Ovary (tissue), 9 donors: ENCODE data around the gene PDE6H. TPM values are rescaled to one million over a fixed set of nuclear protein-coding genes. Genes with fewer than 3 reads are reported as not detected.

Source experiments
- DNase-seq, 5 donors: peaks; one replicate each; pipeline ENCODE4 v3.0.0-alpha.2; 2019 to 2020
- H3K27ac ChIP-seq, 2 donors: fragments of 200-600 bp; one replicate each; pipeline versions ENCODE4 v1.5.1 to v1.8.0; 2019 to 2022
- H3K27me3 ChIP-seq: fragments of 200-600 bp; one replicate; pipeline ENCODE4 v1.8.0; 2022
- H3K36me3 ChIP-seq: fragments of 200-600 bp; sonication (generic); one replicate; pipeline ENCODE4 v1.5.1; 2019
- H3K4me1 ChIP-seq: one replicate; pipeline ENCODE4 v1.8.1; 2013; ENCODE audit warnings: mild to moderate bottlenecking, moderate library complexity; ENCODE audit not compliant: insufficient read depth
- H3K4me3 ChIP-seq: fragments of 200-600 bp; sonication (generic); one replicate; pipeline ENCODE4 v1.5.1; 2017
- H3K9me3 ChIP-seq, 2 donors: fragments of 200-600 bp in 1 of 2; sonication (generic) in 1 of 2; one replicate each; pipeline versions ENCODE4 v1.5.1 to v1.8.1; 2013 to 2019; ENCODE audit warnings: mild to moderate bottlenecking in 1 of 2, moderate library complexity in 1 of 2
- EP300 ChIP-seq: sonication (generic); formaldehyde crosslinking; IDR thresholded peaks from one replicate; pipeline ENCODE4 v1.6.1; 2017; ENCODE audit warnings: antibody characterized with exemption
- POLR2A ChIP-seq: fragments of 450-650 bp; IDR thresholded peaks from one replicate; pipeline ENCODE4 v1.6.1; 2017; ENCODE audit warnings: antibody characterized with exemption, mild to moderate bottlenecking, moderate library complexity
- WGBS, 3 donors: extraction: QIAGEN DNeasy Blood & Tissue Kit in 1 of 3; methylation state at CpG; one replicate each; pipeline versions ENCODE4 v1.1.5 to v1.1.7; 2013 to 2017; 5-methylcytosine and 5-hydroxymethylcytosine counted together
- intact Hi-C, 4 donors: fragments of 100-400 bp; cut with DNase I; formaldehyde crosslinking; loops; one replicate each; pipeline versions ENCODE4 v1.11.0 to v1.15.1; 2022 to 2023
- polyA plus RNA-seq, 2 donors: library from polyadenylated mRNA; stranded (reverse); fragments of 200-250 nt in 1 of 2; fragments of 350-450 nt in 1 of 2; fragmentation: Illumina TruSeq in 1 of 2; extraction: RNeasy Lipid Tissue Mini Kit (QIAGEN cat#74804) in 1 of 2; gene quantifications; one replicate each; pipeline ENCODE4 v1.2.3, GENCODE V29; 2013 to 2014
- total RNA-seq, 7 donors: library from RNA; depleted of rRNA in 2 of 7; stranded (reverse); fragments of >200 nt in 2 of 7; fragmentation: NEBNext Ultra II Directional in 3 of 7; extraction: Animal tissue kit (Norgen Biotek cat#: 25700) in 3 of 7; gene quantifications; one replicate each; pipeline versions ENCODE4 v1.1.0 to v1.2.4, GENCODE V29; 2016 to 2023
- TF ChIP-seq, protein P1 (sequence below), 3 donors: fragments of 450-650 bp in 2 of 3; fragments of 200-600 bp in 1 of 3; IDR thresholded peaks; one replicate each; pipeline versions ENCODE4 v1.5.1 to v1.8.0; 2016 to 2022; ENCODE audit warnings: antibody characterized with exemption in 3 of 3, mild to moderate bottlenecking in 1 of 3
- donor health status: DM: no; HTN: no; CAD: no; lungs with moderate emphysema.
- donor health status: DM: no; HTN: no; CAD: no.
- donor health status: Bipolar disorder and iron deficiency.
- donor health status: DM: yes; HTN: yes; CAD: no.
- donor health status: DM: no; HTN: no; CAD: no.
- donor health status: DM: yes; HTN: yes; CAD: no.

The PDE6H gene
- total and polyA plus RNA-seq, 9 donors: not detected

DNA sequence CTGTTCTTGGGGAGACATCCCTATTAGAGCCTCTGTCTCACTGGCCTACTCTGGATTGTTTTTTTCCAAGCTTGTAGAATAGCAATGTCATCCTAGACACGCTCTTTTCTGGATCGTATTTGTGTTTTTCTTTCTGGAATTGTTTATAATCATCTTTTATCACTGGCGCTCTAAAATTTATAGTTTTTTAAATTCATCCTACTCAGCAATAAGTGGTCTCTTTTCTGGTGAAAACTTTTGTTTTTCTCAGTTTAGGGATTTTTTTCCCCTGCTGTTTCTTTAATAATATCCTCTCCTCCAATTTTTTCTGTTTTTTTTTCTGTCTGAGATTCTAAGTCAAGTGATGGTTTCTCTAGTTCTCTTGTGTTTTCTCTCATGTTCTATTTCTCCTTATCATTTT lies 25.2 kb downstream of the PDE6H start:
- WGBS, 3 donors: 14 to 25% (median 23%) methylated on average over 3 of the region's 3 CpGs
- intact Hi-C loops: loop anchor here in 3 of 4 donors (5.0 kb wide), 2 partner anchors 151 to 224 kb away; partner anchors contain the start of gene RERG (in 1 of the 3)

DNA sequence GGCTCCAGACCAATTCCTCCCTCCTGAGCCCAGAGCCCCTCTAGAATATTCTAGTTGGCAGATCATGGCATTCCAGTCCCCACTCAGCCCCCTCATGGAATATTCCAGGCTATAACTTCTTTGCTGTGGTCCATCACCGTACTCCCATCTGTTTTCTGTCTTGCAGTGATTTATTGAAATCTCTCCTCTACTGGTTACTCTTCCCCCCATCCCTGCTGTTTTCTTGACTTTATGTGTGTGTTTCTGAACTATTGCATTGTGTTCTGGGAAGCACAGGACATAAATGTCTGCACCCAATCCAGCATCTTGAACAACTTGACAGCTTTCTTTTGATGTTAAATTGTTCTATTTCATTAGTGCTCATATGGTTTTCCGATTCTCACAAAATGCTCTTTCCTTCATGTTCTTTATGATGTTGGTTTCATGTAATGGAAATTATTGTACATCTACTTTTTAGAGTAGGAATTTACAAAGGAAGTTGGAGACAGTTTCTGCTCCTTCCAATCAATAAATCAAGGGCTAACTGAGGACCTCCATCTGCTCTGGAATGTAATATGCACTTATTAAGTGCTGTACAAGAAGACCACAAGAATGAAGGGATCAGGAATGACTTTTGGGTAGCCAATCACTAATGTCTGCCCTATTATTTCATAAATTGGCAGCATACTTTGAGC lies 26.3 kb downstream of the PDE6H start:
- TF ChIP-seq POLR2A: no peak
- TF ChIP-seq, protein P1, sequence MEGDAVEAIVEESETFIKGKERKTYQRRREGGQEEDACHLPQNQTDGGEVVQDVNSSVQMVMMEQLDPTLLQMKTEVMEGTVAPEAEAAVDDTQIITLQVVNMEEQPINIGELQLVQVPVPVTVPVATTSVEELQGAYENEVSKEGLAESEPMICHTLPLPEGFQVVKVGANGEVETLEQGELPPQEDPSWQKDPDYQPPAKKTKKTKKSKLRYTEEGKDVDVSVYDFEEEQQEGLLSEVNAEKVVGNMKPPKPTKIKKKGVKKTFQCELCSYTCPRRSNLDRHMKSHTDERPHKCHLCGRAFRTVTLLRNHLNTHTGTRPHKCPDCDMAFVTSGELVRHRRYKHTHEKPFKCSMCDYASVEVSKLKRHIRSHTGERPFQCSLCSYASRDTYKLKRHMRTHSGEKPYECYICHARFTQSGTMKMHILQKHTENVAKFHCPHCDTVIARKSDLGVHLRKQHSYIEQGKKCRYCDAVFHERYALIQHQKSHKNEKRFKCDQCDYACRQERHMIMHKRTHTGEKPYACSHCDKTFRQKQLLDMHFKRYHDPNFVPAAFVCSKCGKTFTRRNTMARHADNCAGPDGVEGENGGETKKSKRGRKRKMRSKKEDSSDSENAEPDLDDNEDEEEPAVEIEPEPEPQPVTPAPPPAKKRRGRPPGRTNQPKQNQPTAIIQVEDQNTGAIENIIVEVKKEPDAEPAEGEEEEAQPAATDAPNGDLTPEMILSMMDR (IDR thresholded peaks at IDR 0.05): no peak
- no peak for TF ChIP-seq EP300
- peaks cover 3% of the 10 kb centered on the region for H3K4me1 ChIP-seq
- DNase-seq: no peak
- no peaks in the 10 kb centered on the region for H3K9me3 ChIP-seq
- WGBS, 3 donors: 39 to 71% (median 63%) methylated on average over 2 of the region's 2 CpGs
- H3K27me3 ChIP-seq: no peaks in the 10 kb centered on the region
- no peak overlapping the region for H3K4me3 ChIP-seq
- intact Hi-C loops: loop anchor here in 3 of 4 donors (5.0 kb wide), 2 partner anchors 152 to 223 kb away; partner anchors contain the start of gene RERG (in 1 of the 3)
- no peak overlapping the region for H3K27ac ChIP-seq
- H3K36me3 ChIP-seq: no peaks in the 10 kb centered on the region

More for the DNA sequence above, 25.2 kb downstream of the PDE6H start:
- Histone ChIP-seq H3K9me3 (no peaks in the 10 kb centered on the region), H3K36me3 (no peaks in the 10 kb centered on the region), H3K4me3 (no peak overlapping the region), H3K27me3 (no peaks in the 10 kb centered on the region), H3K4me1 (peaks cover 3% of the 10 kb centered on the region), H3K27ac (no peak overlapping the region)
- no peak for DNase-seq
- TF ChIP-seq, protein P1 (IDR thresholded peaks at IDR 0.05): no peak
- TF ChIP-seq POLR2A: no peak

DNA sequence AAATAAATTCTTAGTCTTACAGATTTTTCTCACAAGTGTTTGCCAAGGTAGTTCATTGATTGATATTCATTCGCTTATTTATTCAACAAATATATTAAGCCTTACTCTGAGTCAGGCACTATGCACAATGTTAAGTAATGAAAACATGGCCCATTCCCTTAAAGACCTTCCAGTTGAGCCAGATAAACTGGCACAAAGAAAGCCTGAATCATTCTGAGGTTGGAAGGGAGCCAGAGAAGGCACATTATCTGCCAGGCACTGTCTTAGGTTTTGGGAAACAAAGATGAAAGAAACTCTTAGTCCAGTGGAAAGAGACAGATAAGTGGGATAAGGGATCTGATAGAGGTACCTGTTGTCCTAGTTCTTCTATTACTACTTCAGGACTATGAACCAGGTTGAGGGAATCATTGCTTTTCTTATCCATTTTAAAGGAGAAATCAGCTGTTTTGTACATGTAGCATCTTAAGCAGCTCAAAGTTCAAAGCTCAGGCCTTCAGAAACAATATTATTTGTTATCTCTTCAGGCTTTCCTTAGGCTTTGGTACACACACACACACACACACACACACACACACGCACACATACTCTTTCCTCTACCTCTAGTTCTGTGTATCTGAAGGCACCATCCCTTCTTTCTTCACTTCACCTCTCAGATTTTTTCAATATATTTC lies 27.0 kb downstream of the PDE6H start:
- no peak for DNase-seq
- Histone ChIP-seq H3K4me1 (peaks cover 3% of the 10 kb centered on the region), H3K27me3 (no peaks in the 10 kb centered on the region), H3K27ac (no peak overlapping the region), H3K4me3 (no peak overlapping the region), H3K36me3 (no peaks in the 10 kb centered on the region), H3K9me3 (no peaks in the 10 kb centered on the region)
- 78 to 86% (median 83%) methylated on average over 2 of the region's 2 CpGs for WGBS, 3 donors
- TF ChIP-seq, protein P1 (IDR thresholded peaks at IDR 0.05): no peak
- TF ChIP-seq EP300 (no peak), POLR2A (no peak)
- intact Hi-C loops: loop anchor here (5.0 to 10.0 kb wide), 5 partner anchors 153 to 765 kb away; partner anchors contain the start of gene RERG (in 3 of the 4)

DNA sequence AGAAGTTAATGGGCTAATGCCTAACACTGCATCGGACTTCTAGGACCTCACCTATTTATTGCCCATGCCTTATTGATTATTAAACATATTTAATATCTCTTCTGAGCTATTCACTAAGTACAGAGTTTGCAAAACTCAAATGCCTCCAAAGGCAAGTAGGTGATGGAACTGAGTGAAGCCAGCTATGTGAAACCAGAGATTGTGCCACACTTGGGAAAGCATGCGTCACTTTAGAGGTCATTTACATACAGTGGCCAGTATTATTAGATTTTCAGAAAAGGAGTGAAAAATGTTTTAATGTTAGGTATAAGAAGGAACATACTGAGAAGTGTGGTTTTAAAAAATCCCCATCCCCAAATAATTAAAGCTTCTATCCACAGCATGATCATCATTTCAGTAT lies 27.7 kb downstream of the PDE6H start:
- intact Hi-C loops: loop anchor here (10.0 kb wide), 3 partner anchors 154 to 766 kb away; partner anchors contain the start of gene RERG (in 2 of the 4)
- Histone ChIP-seq H3K9me3 (no peaks in the 10 kb centered on the region), H3K36me3 (no peaks in the 10 kb centered on the region), H3K27ac (no peak overlapping the region), H3K27me3 (no peaks in the 10 kb centered on the region), H3K4me3 (no peak overlapping the region), H3K4me1 (peaks cover 3% of the 10 kb centered on the region)
- TF ChIP-seq EP300 (no peak), POLR2A (no peak)
- TF ChIP-seq, protein P1 (IDR thresholded peaks at IDR 0.05): no peak
- no peak for DNase-seq
- 97 to 99% (median 98%) methylated on average over 2 of the region's 2 CpGs for WGBS, 3 donors
